ENCODE results near the gene UNC13A. TPM values are rescaled to one million over a fixed set of nuclear protein-coding genes. Genes with fewer than 3 reads are reported as not detected.
"Not testable (repeated sequence)": the region's sequence is repeated elsewhere in the genome, so short reads cannot be mapped to it uniquely, and the experiment has no call there.

UNC13A gene
- total RNA-seq, 1 donor from 2014 or later: 0.04 TPM

DNA sequence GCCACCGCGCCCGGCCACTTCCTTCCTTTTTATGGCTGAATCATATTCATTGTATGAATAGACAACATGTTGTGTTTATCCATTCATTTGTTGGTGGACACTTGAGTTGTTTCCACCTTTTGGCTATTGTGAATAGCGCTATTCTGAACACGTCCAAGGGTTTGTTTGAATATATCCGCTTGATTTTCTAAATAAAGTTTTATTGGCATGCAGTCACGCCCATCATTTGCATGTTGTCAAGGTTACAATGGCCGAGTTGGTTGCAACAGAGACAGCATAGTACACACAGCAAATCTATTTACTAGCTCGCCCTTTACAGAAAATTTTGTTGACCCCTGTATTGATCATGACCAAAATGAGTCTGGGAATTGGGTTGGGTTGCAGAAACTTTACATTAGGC, 89.2 kb downstream of the UNC13A start:
- H3K4me3 Mint-ChIP-seq: no peak overlapping the region

DNA sequence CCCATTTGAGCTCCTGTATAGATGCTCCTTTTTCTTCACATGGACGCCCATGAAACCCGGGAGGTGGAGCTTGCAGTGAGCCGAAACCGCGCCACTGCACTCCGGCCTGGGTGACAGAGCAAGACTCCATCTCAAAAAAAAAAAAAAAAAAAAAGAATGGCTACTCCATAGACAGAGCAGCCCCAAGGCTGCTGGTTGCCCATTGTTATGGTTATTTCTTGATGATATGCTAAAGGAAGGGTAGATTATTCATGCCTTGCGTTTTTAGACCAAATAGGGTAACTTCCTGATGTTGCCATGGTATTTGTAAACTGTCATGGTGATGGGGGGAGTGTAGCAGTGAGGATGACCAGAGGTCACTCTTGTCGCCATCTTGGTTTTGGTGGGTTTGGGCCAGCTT, 90.1 kb downstream of the UNC13A start:
- H3K27ac Mint-ChIP-seq; H3K4me3 Mint-ChIP-seq; H3K4me1 Mint-ChIP-seq; H3K36me3 Mint-ChIP-seq (ENCODE audit: low read depth); DNase-seq; CTCF ChIA-PET; H3K9me3 Mint-ChIP-seq; intact Hi-C loops (cut with micrococcal nuclease); ATAC-seq (ENCODE audit: low read depth); POLR2A ChIA-PET: not testable (repeated sequence)
- H3K27me3 Mint-ChIP-seq: peaks cover 23% of the 10 kb centered on the region

More for the DNA sequence above, 89.2 kb downstream of the UNC13A start:
- DNase-seq: no peak
- ChIA-PET POLR2A (no interaction called here), CTCF (no interaction called here)
- no peak overlapping the region for H3K27ac Mint-ChIP-seq
- no peak for ATAC-seq (ENCODE audit: low read depth)
- H3K9me3 Mint-ChIP-seq: no peaks in the 10 kb centered on the region
- intact Hi-C loops (cut with micrococcal nuclease): no loop called here
- H3K36me3 Mint-ChIP-seq (ENCODE audit: low read depth): no peaks in the 10 kb centered on the region
- peaks cover 25% of the 10 kb centered on the region for H3K27me3 Mint-ChIP-seq
- TF ChIP-seq, protein P1, sequence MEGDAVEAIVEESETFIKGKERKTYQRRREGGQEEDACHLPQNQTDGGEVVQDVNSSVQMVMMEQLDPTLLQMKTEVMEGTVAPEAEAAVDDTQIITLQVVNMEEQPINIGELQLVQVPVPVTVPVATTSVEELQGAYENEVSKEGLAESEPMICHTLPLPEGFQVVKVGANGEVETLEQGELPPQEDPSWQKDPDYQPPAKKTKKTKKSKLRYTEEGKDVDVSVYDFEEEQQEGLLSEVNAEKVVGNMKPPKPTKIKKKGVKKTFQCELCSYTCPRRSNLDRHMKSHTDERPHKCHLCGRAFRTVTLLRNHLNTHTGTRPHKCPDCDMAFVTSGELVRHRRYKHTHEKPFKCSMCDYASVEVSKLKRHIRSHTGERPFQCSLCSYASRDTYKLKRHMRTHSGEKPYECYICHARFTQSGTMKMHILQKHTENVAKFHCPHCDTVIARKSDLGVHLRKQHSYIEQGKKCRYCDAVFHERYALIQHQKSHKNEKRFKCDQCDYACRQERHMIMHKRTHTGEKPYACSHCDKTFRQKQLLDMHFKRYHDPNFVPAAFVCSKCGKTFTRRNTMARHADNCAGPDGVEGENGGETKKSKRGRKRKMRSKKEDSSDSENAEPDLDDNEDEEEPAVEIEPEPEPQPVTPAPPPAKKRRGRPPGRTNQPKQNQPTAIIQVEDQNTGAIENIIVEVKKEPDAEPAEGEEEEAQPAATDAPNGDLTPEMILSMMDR (IDR thresholded peaks at IDR 0.05): no peak
- peaks cover 7% of the 10 kb centered on the region for H3K4me1 Mint-ChIP-seq

DNA sequence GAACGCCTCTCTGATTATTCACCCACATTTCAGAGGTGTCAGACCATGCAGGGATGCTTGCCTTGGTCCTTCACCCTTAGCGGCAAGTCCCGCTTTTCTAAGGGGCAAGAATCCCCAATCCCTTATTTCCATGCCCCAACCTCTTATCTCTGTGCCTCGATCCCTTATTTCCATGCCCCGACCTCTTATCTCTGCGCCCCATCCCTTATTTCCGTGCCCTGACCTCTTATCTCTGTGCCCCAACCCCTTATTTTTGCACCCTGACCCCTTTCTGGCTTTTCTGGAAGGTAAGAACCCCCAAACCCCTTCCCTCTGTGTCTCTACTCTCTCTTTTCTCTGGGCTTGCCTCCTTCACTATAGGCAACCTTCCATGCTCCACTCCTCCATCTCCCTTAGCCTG, 93.9 kb downstream of the UNC13A start:
- H3K27ac Mint-ChIP-seq; H3K36me3 Mint-ChIP-seq (ENCODE audit: low read depth); H3K4me3 Mint-ChIP-seq; POLR2A ChIA-PET; H3K4me1 Mint-ChIP-seq; CTCF ChIA-PET; H3K9me3 Mint-ChIP-seq; intact Hi-C loops (cut with micrococcal nuclease); DNase-seq; ATAC-seq (ENCODE audit: low read depth): not testable (repeated sequence)
- peaks cover 18% of the 10 kb centered on the region for H3K27me3 Mint-ChIP-seq

DNA sequence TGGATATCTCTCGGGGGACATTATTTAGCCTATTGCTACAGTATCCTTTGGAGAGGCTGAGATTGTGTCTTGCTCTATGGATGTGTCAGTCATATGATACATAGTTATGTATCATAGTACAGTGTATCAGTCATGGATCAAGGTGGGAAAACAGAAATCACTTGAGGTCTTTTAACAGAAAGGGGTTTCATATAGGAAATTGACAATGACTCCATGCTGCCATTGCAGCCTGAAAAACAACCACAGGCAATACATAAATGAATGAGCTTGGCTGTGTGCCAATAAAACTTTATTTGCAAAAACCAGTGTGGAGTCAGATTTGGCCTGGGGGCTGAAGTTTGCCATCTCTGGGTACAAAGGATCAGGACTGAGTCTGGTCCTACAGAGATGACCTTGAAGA, 97.3 kb downstream of the UNC13A start:
- DNase-seq (no peak), ATAC-seq (ENCODE audit: low read depth) (no peak)
- Mint-ChIP-seq H3K4me3 (no peak overlapping the region), H3K9me3 (no peaks in the 10 kb centered on the region), H3K27ac (no peak overlapping the region), H3K36me3 (ENCODE audit: low read depth) (no peaks in the 10 kb centered on the region), H3K4me1 (no peaks in the 10 kb centered on the region), H3K27me3 (peaks cover 16% of the 10 kb centered on the region)
- CTCF ChIA-PET: no interaction called here
- POLR2A ChIA-PET: interaction anchor here (0.7 kb wide), 1 partner anchor 583 kb away, joined by 8 read pairs; no protein-coding TSS in a partner anchor
- TF ChIP-seq, protein P1 (IDR thresholded peaks at IDR 0.05): no peak
- intact Hi-C loops (cut with micrococcal nuclease): no loop called here

DNA sequence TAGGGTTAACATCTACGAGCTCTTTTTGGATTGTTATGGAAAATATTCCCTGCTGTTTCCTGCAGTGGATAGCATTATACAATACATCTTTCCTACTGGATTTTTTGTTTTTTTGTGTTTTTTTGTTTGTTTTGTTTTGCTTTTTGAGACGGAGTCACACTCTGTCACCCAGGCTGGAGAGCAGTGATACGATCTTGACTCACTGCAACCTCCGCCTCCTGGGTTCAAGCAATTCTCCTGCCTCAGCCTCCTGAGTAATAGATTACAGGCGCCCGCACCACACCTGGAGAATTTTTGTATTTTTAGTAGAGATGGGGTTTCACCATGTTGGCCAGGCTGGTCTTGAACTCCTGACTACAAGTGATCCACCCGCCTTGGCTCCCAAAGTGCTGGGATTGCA, 102.8 kb downstream of the UNC13A start:
- not testable (repeated sequence) for H3K27me3 Mint-ChIP-seq

DNA sequence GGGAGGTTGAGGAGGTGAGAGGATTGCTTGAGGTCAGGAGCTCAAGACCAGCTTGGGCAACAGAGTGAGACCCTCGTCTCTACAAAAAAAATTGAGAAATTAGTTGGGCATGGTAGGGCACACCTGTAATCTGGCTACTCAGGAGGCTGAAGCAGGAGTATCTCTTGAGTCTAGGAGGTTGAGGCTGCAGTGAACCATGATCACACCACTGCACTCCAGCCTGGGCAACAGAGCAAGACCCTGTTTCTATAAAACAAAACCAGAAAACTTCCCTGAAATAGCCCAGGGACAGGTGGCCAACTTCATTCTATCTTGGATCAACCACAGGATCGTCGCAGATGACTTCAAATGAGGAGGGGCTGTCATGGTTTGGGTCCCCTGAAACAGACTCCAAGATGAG, 104.0 kb downstream of the UNC13A start:
- ATAC-seq (ENCODE audit: low read depth): no peak
- H3K4me3 Mint-ChIP-seq: no peak overlapping the region
- intact Hi-C loops (cut with micrococcal nuclease): no loop called here
- ChIA-PET CTCF (no interaction called here), POLR2A (no interaction called here)
- peaks cover 39% of the 10 kb centered on the region for H3K36me3 Mint-ChIP-seq (ENCODE audit: low read depth)
- H3K27ac Mint-ChIP-seq: no peak overlapping the region
- TF ChIP-seq, protein P1 (IDR thresholded peaks at IDR 0.05): no peak
- no peaks in the 10 kb centered on the region for H3K27me3 Mint-ChIP-seq
- no peaks in the 10 kb centered on the region for H3K9me3 Mint-ChIP-seq
- DNase-seq: no peak
- H3K4me1 Mint-ChIP-seq: peaks cover 9% of the 10 kb centered on the region

More for the DNA sequence above, 102.8 kb downstream of the UNC13A start:
- ATAC-seq (ENCODE audit: low read depth); H3K27ac Mint-ChIP-seq; CTCF ChIA-PET; H3K9me3 Mint-ChIP-seq; POLR2A ChIA-PET; H3K4me3 Mint-ChIP-seq; intact Hi-C loops (cut with micrococcal nuclease); H3K4me1 Mint-ChIP-seq; DNase-seq: not testable (repeated sequence)
- H3K36me3 Mint-ChIP-seq (ENCODE audit: low read depth): peaks cover 26% of the 10 kb centered on the region

DNA sequence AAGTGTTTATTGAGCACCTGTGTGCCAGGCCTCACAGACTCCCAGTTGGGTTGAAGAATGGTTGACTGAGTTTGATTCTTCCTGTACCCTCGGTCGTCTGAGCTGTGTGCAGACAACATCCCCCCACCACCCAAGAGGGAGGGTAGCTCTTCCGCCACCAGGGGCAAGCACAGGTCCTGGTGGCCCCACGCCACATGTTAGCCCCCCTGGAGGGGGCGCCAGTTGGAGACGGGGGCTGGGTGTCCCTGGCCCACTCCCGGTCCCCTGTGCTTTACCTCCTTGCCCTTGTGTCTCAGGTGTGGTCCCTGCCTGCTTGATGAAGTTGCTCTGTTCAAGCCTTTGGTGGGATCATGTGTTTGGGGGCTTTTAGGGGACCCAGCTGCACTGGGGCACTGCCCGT, 105.5 kb downstream of the UNC13A start:
- H3K27me3 Mint-ChIP-seq: no peaks in the 10 kb centered on the region
- no peak overlapping the region for H3K27ac Mint-ChIP-seq
- H3K36me3 Mint-ChIP-seq (ENCODE audit: low read depth): peaks cover 53% of the 10 kb centered on the region
- peaks cover 9% of the 10 kb centered on the region for H3K4me1 Mint-ChIP-seq
- no peak overlapping the region for H3K4me3 Mint-ChIP-seq
- DNase-seq (no peak), ATAC-seq (ENCODE audit: low read depth) (no peak)
- POLR2A ChIA-PET: interaction anchor here (0.7 kb wide), 1 partner anchor 56 kb away, joined by 3 read pairs; no protein-coding TSS in a partner anchor
- no peaks in the 10 kb centered on the region for H3K9me3 Mint-ChIP-seq
- TF ChIP-seq, protein P1 (IDR thresholded peaks at IDR 0.05): no peak
- intact Hi-C loops (cut with micrococcal nuclease): no loop called here
- CTCF ChIA-PET: no interaction called here
